GM12892 (cell line): ENCODE measurements around the gene SPATA31D3.

Source experiments
- POLR2A ChIP-seq: IDR thresholded peaks from 2 replicates; pipeline ENCODE4 v1.6.1; 2011; ENCODE audit warnings: low read depth, low read length, control low read depth
- POLR2AphosphoS5 ChIP-seq: IDR thresholded peaks from 2 replicates; pipeline ENCODE4 v1.6.1; 2011; ENCODE audit warnings: low read depth, low read length, control low read depth
- TAF1 ChIP-seq: IDR thresholded peaks from 2 replicates; pipeline ENCODE4 v1.6.1; 2011; ENCODE audit warnings: low read depth, mild to moderate bottlenecking, control low read depth, low read length, borderline replicate concordance

GRCh38 chr9:81980568-81980967 is 37.3 kb downstream of the SPATA31D3 start:
- no peak for TF ChIP-seq POLR2AphosphoS5
- TF ChIP-seq TAF1 = no peak
- no peak for TF ChIP-seq POLR2A
